Naive thymus-derived CD4-positive, alpha-beta T cell (primary cell): ENCODE results near the gene KAZN. TPM values are rescaled to one million over a fixed set of nuclear protein-coding genes. Genes with fewer than 3 reads are reported as not detected.

Experiments
- ATAC-seq: fragments of 150-1000 bp; cut with Tn5 transposase; 2 replicates; pipeline ENCODE4 v1.10.0; 2021; ENCODE audit warnings: mild to moderate bottlenecking, moderate library complexity
- CTCF ChIA-PET: fragments of 350-600 bp; sonication (Branson Sonifier 250); formaldehyde crosslinking; loops from one replicate; lab custom pipeline; 2021; ENCODE audit warnings: antibody characterized with exemption; lab: Charles Lee
- POLR2A ChIA-PET: fragments of 350-600 bp; sonication (Branson Sonifier 250); formaldehyde crosslinking; loops from one replicate; lab custom pipeline; 2021; ENCODE audit warnings: antibody characterized with exemption, inconsistent platforms; lab: Charles Lee
- DNase-seq, 9 donors: peaks; one replicate each; pipeline versions ENCODE4 v3.0.0 to v3.0.0-alpha.2; 2020 to 2022; ENCODE audit warnings: mixed read lengths in 1 of 9
- H3K27ac ChIP-seq: one replicate; pipeline ENCODE4 v1.7.0; 2013; ENCODE audit warnings: mild to moderate bottlenecking, low read depth, low read length, moderate library complexity
- H3K27me3 ChIP-seq, 2 donors: one replicate each; pipeline ENCODE4 v1.7.0; 2013; ENCODE audit warnings: low read length in 2 of 2, mild to moderate bottlenecking in 2 of 2, moderate library complexity in 2 of 2; ENCODE audit not compliant: control insufficient read depth in 2 of 2, insufficient read depth in 2 of 2
- H3K36me3 ChIP-seq, 3 experiments: 1 replicate in 2 of 3; 2 replicates in 1 of 3; pipeline ENCODE4 v1.7.0; 2013; ENCODE audit warnings: low read length in 3 of 3, mild to moderate bottlenecking in 3 of 3, moderate library complexity in 1 of 3; ENCODE audit not compliant: insufficient read depth in 3 of 3, control insufficient read depth in 2 of 3
- H3K4me1 ChIP-seq, 2 donors: one replicate each; pipeline ENCODE4 v1.7.0; 2013; ENCODE audit warnings: low read length in 2 of 2, mild to moderate bottlenecking in 2 of 2, moderate library complexity in 1 of 2; ENCODE audit not compliant: control insufficient read depth in 2 of 2, insufficient read depth in 2 of 2
- H3K4me3 ChIP-seq: 2 replicates; pipeline ENCODE4 v1.7.0; 2013; ENCODE audit warnings: mild to moderate bottlenecking, low read length
- H3K9me3 ChIP-seq, 3 experiments: 1 replicate in 2 of 3; 2 replicates in 1 of 3; pipeline ENCODE4 v1.7.0; 2013; ENCODE audit warnings: low read length in 3 of 3; ENCODE audit not compliant: control insufficient read depth in 2 of 3
- H3K27ac Mint-ChIP-seq, 9 donors: one replicate each; pipeline ENCODE4 v1.8.0; 2020 to 2022; ENCODE audit warnings: mixed read lengths in 9 of 9, mild to moderate bottlenecking in 8 of 9, moderate library complexity in 5 of 9, inconsistent platforms in 2 of 9
- H3K27me3 Mint-ChIP-seq, 5 donors: one replicate each; pipeline ENCODE4 v1.8.0; 2021 to 2022; ENCODE audit warnings: mixed read lengths in 5 of 5, mild to moderate bottlenecking in 1 of 5
- H3K36me3 Mint-ChIP-seq, 5 donors: one replicate each; pipeline ENCODE4 v1.8.0; 2020 to 2022; ENCODE audit warnings: mixed read lengths in 5 of 5, mild to moderate bottlenecking in 3 of 5, inconsistent platforms in 1 of 5
- H3K4me1 Mint-ChIP-seq, 7 donors: one replicate each; pipeline ENCODE4 v1.8.0; 2020 to 2022; ENCODE audit warnings: mixed read lengths in 7 of 7, mild to moderate bottlenecking in 3 of 7, inconsistent platforms in 1 of 7
- H3K4me3 Mint-ChIP-seq, 10 donors: one replicate each; pipeline ENCODE4 v1.8.0; 2020 to 2022; ENCODE audit warnings: mild to moderate bottlenecking in 10 of 10, mixed read lengths in 10 of 10, moderate library complexity in 6 of 10, inconsistent platforms in 2 of 10
- H3K9me3 Mint-ChIP-seq, 11 donors: one replicate each; pipeline ENCODE4 v1.8.0; 2020 to 2022; ENCODE audit warnings: mixed read lengths in 11 of 11, mild to moderate bottlenecking in 4 of 11, inconsistent platforms in 1 of 11, moderate library complexity in 1 of 11
- intact Hi-C, 2 donors: fragments of 100-400 bp; cut with micrococcal nuclease; formaldehyde crosslinking; loops; one replicate each; pipeline ENCODE4 v1.15.1; 2023
- polyA plus RNA-seq, 2 donors: library from polyadenylated mRNA; unstranded; fragments of 300-500 nt; fragmentation: Illumina TruSeq; gene quantifications; one replicate each; pipeline ENCODE4 v1.2.3, GENCODE V29; 2021
- total RNA-seq, 6 experiments: library from RNA in 5 of 6; stranded (reverse) in 5 of 6; gene quantifications; 1 replicate in 5 of 6; 2 replicates in 1 of 6; pipeline ENCODE4 v1.2.3 and lab custom pipeline; 2021 to 2026

KAZN gene
- total RNA-seq (under 1 TPM; 0.27 to 0.87 (median 0.56) TPM), polyA plus RNA-seq (under 1 TPM; 0.08 to 0.20 TPM), total RNA-seq (lab: John Stamatoyannopoulos, UW) (not detected)

GRCh38 chr1:14598498-14599182 is at the start of gene KAZN:
TSS of gene KAZN (plus strand) at chr1:14598685.
- DNase-seq (no peak), ATAC-seq (no peak)
- no peak within 1 kb of the TSS for H3K27ac ChIP-seq
- H3K9me3 ChIP-seq, result no peaks in the 10 kb centered on the region
- H3K27me3 ChIP-seq, result peaks cover 0 to 7% of the 10 kb centered on the region in 2 donors
- H3K4me1 ChIP-seq, result no peaks in the 10 kb centered on the region
- Mint-ChIP-seq H3K27ac (no peak within 1 kb of the TSS), H3K36me3 (no peaks in the 10 kb centered on the region), H3K4me3 (peak within 1 kb of the TSS in 1 of 10 donors; percentile 64), H3K27me3 (peaks cover 44 to 69% (median 60%) of the 10 kb centered on the region in 5 donors), H3K9me3 (peaks cover 0 to 4% (median 0%) of the 10 kb centered on the region in 11 donors), H3K4me1 (peaks cover 0 to 5% (median 4%) of the 10 kb centered on the region in 7 donors)
- no peak within 1 kb of the TSS for H3K4me3 ChIP-seq
- no peaks in the 10 kb centered on the region for H3K36me3 ChIP-seq
- intact Hi-C loops, result no loop called here
- POLR2A ChIA-PET, result no interaction called here
- CTCF ChIA-PET, result no interaction called here

DNA sequence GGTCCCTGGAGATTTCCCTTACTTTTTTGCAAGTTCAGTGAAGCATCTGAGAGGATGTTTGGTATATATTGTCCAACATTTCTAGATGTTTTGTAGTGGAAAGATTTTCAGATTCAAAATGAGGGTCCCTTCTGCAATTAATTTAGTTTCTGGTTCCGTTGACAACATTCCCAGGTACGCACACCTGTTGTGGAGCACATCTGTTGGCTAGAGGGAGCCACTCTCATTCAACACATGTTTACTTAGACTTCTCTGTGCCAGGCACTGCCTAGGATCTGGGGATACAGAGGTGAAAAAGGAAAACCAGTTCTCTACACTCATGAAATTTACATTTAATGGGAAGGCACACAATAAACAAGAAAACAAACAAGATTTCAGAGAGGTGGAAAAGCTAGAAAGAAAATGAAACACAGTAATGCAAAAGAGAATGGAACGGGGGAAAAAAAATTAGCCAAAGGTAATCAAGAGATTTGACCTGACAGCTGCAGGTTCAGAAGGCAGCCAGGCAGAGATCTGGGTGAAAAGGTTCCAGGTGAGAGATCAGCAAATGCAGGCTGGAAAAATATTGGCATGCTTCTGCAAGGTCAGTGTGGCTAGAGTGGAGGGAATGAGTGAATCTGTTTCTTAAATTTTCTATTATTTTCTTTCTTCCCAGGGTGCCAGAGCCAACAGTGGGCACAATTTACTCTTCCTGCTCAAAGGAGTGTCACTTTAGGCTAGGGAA is 48.4 kb upstream of the KAZN start:
- DNase-seq (no peak), ATAC-seq (no peak)
- intact Hi-C loops, result no loop called here
- no peaks in the 10 kb centered on the region for H3K4me1 ChIP-seq
- no peaks in the 10 kb centered on the region for H3K36me3 ChIP-seq
- no peaks in the 10 kb centered on the region for H3K27me3 ChIP-seq
- H3K4me3 ChIP-seq, result no peak overlapping the region
- ChIA-PET CTCF (no interaction called here), POLR2A (no interaction called here)
- H3K27me3 Mint-ChIP-seq, result peaks cover 0 to 27% (median 18%) of the 10 kb centered on the region in 5 donors
- H3K4me1 Mint-ChIP-seq, result no peaks in the 10 kb centered on the region
- H3K27ac ChIP-seq, result no peak overlapping the region
- H3K9me3 ChIP-seq, result no peaks in the 10 kb centered on the region
- H3K36me3 Mint-ChIP-seq, result no peaks in the 10 kb centered on the region
- no peak overlapping the region for H3K4me3 Mint-ChIP-seq
- peaks cover 0 to 4% (median 0%) of the 10 kb centered on the region in 11 donors for H3K9me3 Mint-ChIP-seq
- H3K27ac Mint-ChIP-seq, result no peak overlapping the region

GRCh38 chr1:14551386-14551785 is 47.1 kb upstream of the KAZN start:
- Mint-ChIP-seq H3K4me1 (no peaks in the 10 kb centered on the region), H3K36me3 (no peaks in the 10 kb centered on the region), H3K9me3 (no peaks in the 10 kb centered on the region), H3K27ac (no peak overlapping the region), H3K27me3 (peaks cover 0 to 26% (median 17%) of the 10 kb centered on the region in 5 donors), H3K4me3 (no peak overlapping the region)
- no peak for ATAC-seq
- Histone ChIP-seq H3K9me3 (no peaks in the 10 kb centered on the region), H3K36me3 (no peaks in the 10 kb centered on the region), H3K27ac (no peak overlapping the region), H3K27me3 (no peaks in the 10 kb centered on the region), H3K4me1 (no peaks in the 10 kb centered on the region), H3K4me3 (no peak overlapping the region)
- POLR2A ChIA-PET, result no interaction called here
- CTCF ChIA-PET, result no interaction called here
- intact Hi-C loops, result no loop called here
- DNase-seq, result no peak

DNA sequence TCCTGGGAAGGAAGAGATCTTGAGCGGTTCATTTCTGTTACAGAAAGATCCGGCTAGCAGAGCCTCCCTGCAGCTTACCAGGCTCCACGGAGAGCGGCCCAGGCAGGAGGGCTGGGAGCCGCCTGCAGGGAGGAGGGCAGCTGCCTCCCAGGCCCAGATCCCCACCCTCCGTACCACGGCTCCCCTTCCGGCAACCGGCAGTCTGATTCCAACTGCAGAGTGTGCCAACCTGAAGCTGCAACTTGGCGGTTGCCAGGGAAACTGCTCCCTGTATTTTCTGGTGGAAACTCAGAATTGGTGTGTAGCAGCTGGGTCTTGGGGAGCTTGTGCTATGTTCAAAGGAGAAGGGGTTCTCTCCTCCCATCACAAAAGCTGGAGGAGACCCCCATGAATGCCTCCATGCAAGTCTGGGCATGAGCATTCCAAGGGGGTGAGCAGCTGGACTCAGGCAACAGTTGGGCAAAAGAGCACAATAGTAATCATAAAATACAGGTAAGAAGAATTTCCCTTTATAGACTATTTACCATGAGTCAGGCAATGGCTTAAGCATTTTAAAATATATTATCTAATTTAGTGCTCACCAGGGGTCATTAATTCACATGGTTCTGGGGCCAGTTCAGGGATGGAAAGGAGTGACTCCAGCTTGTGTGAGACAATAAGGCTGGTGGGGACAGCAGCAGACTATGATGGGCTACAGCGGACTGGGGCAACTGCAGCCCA is 46.1 kb upstream of the KAZN start:
- ATAC-seq (no peak), DNase-seq (no peak)
- Histone ChIP-seq H3K4me1 (no peaks in the 10 kb centered on the region), H3K9me3 (no peaks in the 10 kb centered on the region), H3K36me3 (no peaks in the 10 kb centered on the region), H3K27ac (no peak overlapping the region), H3K27me3 (no peaks in the 10 kb centered on the region), H3K4me3 (no peak overlapping the region)
- H3K4me1 Mint-ChIP-seq, result no peaks in the 10 kb centered on the region
- peaks cover 0 to 26% (median 17%) of the 10 kb centered on the region in 5 donors for H3K27me3 Mint-ChIP-seq
- no peaks in the 10 kb centered on the region for H3K9me3 Mint-ChIP-seq
- intact Hi-C loops, result no loop called here
- ChIA-PET POLR2A (no interaction called here), CTCF (no interaction called here)
- no peak overlapping the region for H3K4me3 Mint-ChIP-seq
- H3K36me3 Mint-ChIP-seq, result no peaks in the 10 kb centered on the region
- no peak overlapping the region for H3K27ac Mint-ChIP-seq

DNA sequence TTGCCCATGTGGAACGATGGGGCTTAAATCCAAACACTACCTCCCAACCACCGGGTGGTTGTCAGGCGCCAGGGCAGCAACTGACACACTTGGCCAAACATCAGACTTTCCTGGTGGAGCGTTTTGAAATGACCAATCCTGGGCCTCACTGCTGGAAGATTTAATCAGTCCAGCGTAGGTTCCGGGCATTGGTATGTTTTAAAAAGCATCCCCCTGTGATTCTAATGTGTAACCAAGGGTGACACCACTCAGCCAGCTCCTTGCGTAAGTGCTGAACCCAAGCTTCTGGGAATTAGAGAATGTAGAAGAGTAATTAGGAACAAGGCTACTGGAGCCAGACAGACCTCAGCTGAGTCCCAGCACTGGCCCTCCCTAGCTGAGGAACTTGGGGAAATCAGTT is 44.8 kb upstream of the KAZN start:
- peaks cover 0 to 25% (median 17%) of the 10 kb centered on the region in 5 donors for H3K27me3 Mint-ChIP-seq
- ChIA-PET POLR2A (no interaction called here), CTCF (no interaction called here)
- H3K36me3 Mint-ChIP-seq, result no peaks in the 10 kb centered on the region
- DNase-seq (no peak), ATAC-seq (no peak)
- no peak overlapping the region for H3K4me3 ChIP-seq
- no peaks in the 10 kb centered on the region for H3K9me3 ChIP-seq
- no peaks in the 10 kb centered on the region for H3K4me1 ChIP-seq
- no peaks in the 10 kb centered on the region for H3K27me3 ChIP-seq
- H3K36me3 ChIP-seq, result no peaks in the 10 kb centered on the region
- no peak overlapping the region for H3K27ac Mint-ChIP-seq
- intact Hi-C loops, result no loop called here
- H3K9me3 Mint-ChIP-seq, result no peaks in the 10 kb centered on the region
- no peak overlapping the region for H3K4me3 Mint-ChIP-seq
- H3K27ac ChIP-seq, result no peak overlapping the region
- H3K4me1 Mint-ChIP-seq, result no peaks in the 10 kb centered on the region

GRCh38 chr1:14555091-14555490 is 43.4 kb upstream of the KAZN start:
- Histone ChIP-seq H3K4me1 (no peaks in the 10 kb centered on the region), H3K9me3 (no peaks in the 10 kb centered on the region), H3K4me3 (no peak overlapping the region), H3K36me3 (no peaks in the 10 kb centered on the region), H3K27ac (no peak overlapping the region), H3K27me3 (no peaks in the 10 kb centered on the region)
- POLR2A ChIA-PET, result no interaction called here
- no peak overlapping the region for H3K27ac Mint-ChIP-seq
- no peak overlapping the region for H3K4me3 Mint-ChIP-seq
- no peaks in the 10 kb centered on the region for H3K4me1 Mint-ChIP-seq
- peaks cover 0 to 21% (median 9%) of the 10 kb centered on the region in 5 donors for H3K27me3 Mint-ChIP-seq
- CTCF ChIA-PET, result no interaction called here
- H3K36me3 Mint-ChIP-seq, result no peaks in the 10 kb centered on the region
- no peaks in the 10 kb centered on the region for H3K9me3 Mint-ChIP-seq
- intact Hi-C loops, result no loop called here
- DNase-seq (no peak), ATAC-seq (no peak)
